ENCODE results near the gene APPL1. TPM values are rescaled to one million over a fixed set of nuclear protein-coding genes. Genes with fewer than 3 reads are reported as not detected.

Gene APPL1
- total and polyA plus RNA-seq, 10 of the 15 experiments (the other 5 are each of a cell fraction or from before 2014, with no cell fraction given) = 15.0 to 77.6 (median 40.2) TPM

DNA sequence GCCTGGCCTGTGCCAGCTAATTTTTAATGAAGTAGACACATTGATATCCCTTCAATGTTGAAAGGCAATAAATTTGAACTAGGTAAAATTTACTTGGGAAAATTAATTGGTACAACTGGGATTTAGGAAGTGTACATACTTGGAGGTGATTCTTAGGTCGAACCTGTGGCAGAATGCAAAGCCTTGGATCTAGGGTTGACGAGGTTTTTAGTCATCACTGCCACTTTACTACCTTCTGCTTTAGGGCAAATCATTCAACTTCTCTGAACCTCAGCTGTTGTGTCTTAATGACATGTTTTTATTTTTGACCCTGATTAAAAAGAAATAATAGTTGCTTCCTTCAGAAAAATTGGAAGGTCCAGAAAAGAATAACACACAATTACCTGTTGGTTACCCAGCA, 2.5 kb downstream of the APPL1 start (continued):
- TF ChIP-seq, protein P1, sequence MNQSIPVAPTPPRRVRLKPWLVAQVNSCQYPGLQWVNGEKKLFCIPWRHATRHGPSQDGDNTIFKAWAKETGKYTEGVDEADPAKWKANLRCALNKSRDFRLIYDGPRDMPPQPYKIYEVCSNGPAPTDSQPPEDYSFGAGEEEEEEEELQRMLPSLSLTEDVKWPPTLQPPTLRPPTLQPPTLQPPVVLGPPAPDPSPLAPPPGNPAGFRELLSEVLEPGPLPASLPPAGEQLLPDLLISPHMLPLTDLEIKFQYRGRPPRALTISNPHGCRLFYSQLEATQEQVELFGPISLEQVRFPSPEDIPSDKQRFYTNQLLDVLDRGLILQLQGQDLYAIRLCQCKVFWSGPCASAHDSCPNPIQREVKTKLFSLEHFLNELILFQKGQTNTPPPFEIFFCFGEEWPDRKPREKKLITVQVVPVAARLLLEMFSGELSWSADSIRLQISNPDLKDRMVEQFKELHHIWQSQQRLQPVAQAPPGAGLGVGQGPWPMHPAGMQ (IDR thresholded peaks at IDR 0.05; ENCODE audit: borderline replicate concordance) = no peak
- TF ChIP-seq SUZ12 (IDR thresholded peaks at IDR 0.05; ENCODE audit: unreplicated experiment) (no peak), CBX3 (IDR thresholded peaks at IDR 0.05; ENCODE audit: borderline replicate concordance, low read depth) (no peak), MEF2B (IDR thresholded peaks at IDR 0.05; ENCODE audit: partially characterized antibody, poor library complexity, severe bottlenecking) (no peak), IRF4 (IDR thresholded peaks at IDR 0.05; ENCODE audit: low read depth, low read length) (no peak)
- TF ChIP-seq, protein P2, sequence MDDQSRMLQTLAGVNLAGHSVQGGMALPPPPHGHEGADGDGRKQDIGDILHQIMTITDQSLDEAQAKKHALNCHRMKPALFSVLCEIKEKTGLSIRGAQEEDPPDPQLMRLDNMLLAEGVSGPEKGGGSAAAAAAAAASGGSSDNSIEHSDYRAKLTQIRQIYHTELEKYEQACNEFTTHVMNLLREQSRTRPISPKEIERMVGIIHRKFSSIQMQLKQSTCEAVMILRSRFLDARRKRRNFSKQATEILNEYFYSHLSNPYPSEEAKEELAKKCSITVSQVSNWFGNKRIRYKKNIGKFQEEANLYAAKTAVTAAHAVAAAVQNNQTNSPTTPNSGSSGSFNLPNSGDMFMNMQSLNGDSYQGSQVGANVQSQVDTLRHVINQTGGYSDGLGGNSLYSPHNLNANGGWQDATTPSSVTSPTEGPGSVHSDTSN (IDR thresholded peaks at IDR 0.05; ENCODE audit: insufficient replicate concordance, low read depth, low read length) = no peak

DNA sequence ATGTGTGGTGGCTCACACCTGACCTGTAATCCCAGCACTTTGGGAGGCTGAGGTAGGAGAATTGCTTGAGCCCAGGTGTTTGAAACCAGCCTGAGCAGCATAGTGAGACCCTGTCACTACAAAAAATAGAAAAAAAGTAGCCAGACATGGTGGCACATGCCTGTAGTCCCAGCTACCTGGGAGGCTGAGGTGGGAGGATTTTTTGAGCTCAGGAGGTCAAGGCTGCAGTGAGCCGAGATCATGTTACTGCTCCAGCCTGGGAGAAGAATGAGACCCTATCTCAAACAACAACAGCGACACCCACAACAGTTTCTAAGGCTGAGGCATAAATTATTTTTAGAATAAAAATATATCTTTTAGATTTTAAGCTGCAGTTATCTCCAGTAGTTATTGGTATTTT, 6.3 kb downstream of the APPL1 start:
- H3K4me3 ChIP-seq = no peak overlapping the region
- H3K4me1 ChIP-seq (ENCODE audit: control insufficient read depth, insufficient read depth, low read length) = peaks cover 3% of the 10 kb centered on the region; the same call in 1 of the 2 replicates
- POLR2A ChIA-PET = interaction anchor here (0.6 to 3.2 kb wide), 7 partner anchors 8 to 37 kb away, joined by 3 to 15 read pairs (median 6); no protein-coding TSS in a partner anchor
- in situ Hi-C loops (cut with MboI) = no loop called here
- H3K27me3 ChIP-seq (replicated peaks in 1 of 2; ENCODE audit: control insufficient read depth in 2 of 2, insufficient read depth in 2 of 2, low read length in 1 of 2) = no peaks in the 10 kb centered on the region
- H3K4me2 ChIP-seq (ENCODE audit: control insufficient read depth, insufficient read depth) = no peak overlapping the region; the same call in 1 of the 2 replicates
- DNase-seq (ENCODE audit: low read depth, low spot score) = no peak
- intact Hi-C loops (cut with micrococcal nuclease; ENCODE audit: unreplicated experiment) = no loop called here
- no peak overlapping the region for H3K27ac ChIP-seq (ENCODE audit: control insufficient read depth, insufficient read depth)
- no peak for FAIRE-seq
- WGBS (ENCODE audit: insufficient coverage, insufficient replicate concordance, low lambda C conversion rate, missing lambda C conversion rate) = 93% methylated on average over 2 of the region's 2 CpGs
- RAD21 ChIA-PET (ENCODE audit: unreplicated experiment) = interaction anchor here (1.2 to 1.5 kb wide), 2 partner anchors 37 to 55 kb away, joined by 4 to 7 read pairs; no protein-coding TSS in a partner anchor
- CTCF ChIA-PET = interaction anchor here (0.9 to 1.6 kb wide), 6 partner anchors 9 to 164 kb away, joined by 3 to 8 read pairs (median 6); no protein-coding TSS in a partner anchor
- SMC1A ChIA-PET (ENCODE audit: uncharacterized antibody, unreplicated experiment) = interaction anchor here (0.7 to 1.8 kb wide), 7 partner anchors 11 to 64 kb away, joined by 3 to 8 read pairs (median 3); no protein-coding TSS in a partner anchor
- H4K20me1 ChIP-seq (ENCODE audit: control insufficient read depth, insufficient read depth) = no peaks in the 10 kb centered on the region
- peaks cover 51% of the 10 kb centered on the region for H3K79me2 ChIP-seq (ENCODE audit: control insufficient read depth, insufficient read depth, low read length)
- ATAC-seq = no peak
- no TSS peak for BruUV-seq (replicated peaks)
- no peak overlapping the region for H2AFZ ChIP-seq (ENCODE audit: control insufficient read depth, low read depth, low read length)
- peaks cover 0 to 14% of the 10 kb centered on the region in 2 experiments; a peak in 2 of 4 replicates for H3K36me3 ChIP-seq (ENCODE audit: control insufficient read depth in 2 of 2, insufficient read depth in 2 of 2, low read length in 1 of 2)
- H3K9ac ChIP-seq (ENCODE audit: control insufficient read depth, insufficient read depth, low read length) = no peak overlapping the region
- no peaks in the 10 kb centered on the region; the same call in 2 of the 3 replicates for H3K9me3 ChIP-seq (replicated peaks; ENCODE audit: control insufficient read depth, insufficient read depth, low read length)
- TF ChIP-seq ZBED1 (IDR thresholded peaks at IDR 0.05; ENCODE audit: borderline replicate concordance) (no peak), TARDBP (IDR thresholded peaks at IDR 0.05; ENCODE audit: borderline replicate concordance) (no peak), NFYB (IDR thresholded peaks at IDR 0.05; ENCODE audit: insufficient read depth, low read depth, low read length) (no peak), EGR1 (IDR thresholded peaks at IDR 0.05; ENCODE audit: borderline replicate concordance in 1 of 2, low read depth in 2 of 2, low read length in 2 of 2) (no peak), GABPA (IDR thresholded peaks at IDR 0.05; ENCODE audit: low read depth) (no peak), YY1 (IDR thresholded peaks at IDR 0.05; ENCODE audit: low read depth, low read length) (no peak), PAX5 (IDR thresholded peaks at IDR 0.05; ENCODE audit: borderline replicate concordance, low read depth, low read length) (no peak)
- TF ChIP-seq, protein P3, sequence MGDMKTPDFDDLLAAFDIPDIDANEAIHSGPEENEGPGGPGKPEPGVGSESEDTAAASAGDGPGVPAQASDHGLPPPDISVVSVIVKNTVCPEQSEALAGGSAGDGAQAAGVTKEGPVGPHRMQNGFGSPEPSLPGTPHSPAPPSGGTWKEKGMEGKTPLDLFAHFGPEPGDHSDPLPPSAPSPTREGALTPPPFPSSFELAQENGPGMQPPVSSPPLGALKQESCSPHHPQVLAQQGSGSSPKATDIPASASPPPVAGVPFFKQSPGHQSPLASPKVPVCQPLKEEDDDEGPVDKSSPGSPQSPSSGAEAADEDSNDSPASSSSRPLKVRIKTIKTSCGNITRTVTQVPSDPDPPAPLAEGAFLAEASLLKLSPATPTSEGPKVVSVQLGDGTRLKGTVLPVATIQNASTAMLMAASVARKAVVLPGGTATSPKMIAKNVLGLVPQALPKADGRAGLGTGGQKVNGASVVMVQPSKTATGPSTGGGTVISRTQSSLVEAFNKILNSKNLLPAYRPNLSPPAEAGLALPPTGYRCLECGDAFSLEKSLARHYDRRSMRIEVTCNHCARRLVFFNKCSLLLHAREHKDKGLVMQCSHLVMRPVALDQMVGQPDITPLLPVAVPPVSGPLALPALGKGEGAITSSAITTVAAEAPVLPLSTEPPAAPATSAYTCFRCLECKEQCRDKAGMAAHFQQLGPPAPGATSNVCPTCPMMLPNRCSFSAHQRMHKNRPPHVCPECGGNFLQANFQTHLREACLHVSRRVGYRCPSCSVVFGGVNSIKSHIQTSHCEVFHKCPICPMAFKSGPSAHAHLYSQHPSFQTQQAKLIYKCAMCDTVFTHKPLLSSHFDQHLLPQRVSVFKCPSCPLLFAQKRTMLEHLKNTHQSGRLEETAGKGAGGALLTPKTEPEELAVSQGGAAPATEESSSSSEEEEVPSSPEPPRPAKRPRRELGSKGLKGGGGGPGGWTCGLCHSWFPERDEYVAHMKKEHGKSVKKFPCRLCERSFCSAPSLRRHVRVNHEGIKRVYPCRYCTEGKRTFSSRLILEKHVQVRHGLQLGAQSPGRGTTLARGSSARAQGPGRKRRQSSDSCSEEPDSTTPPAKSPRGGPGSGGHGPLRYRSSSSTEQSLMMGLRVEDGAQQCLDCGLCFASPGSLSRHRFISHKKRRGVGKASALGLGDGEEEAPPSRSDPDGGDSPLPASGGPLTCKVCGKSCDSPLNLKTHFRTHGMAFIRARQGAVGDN (IDR thresholded peaks at IDR 0.05) = no peak
- TF ChIP-seq, protein P1 (IDR thresholded peaks at IDR 0.05; ENCODE audit: borderline replicate concordance) = no peak

All from GM12878 (cell line).